SK-N-SH treated with all-trans-retinoic acid at 6 μM for 48 hours (cell line): Measurements from ENCODE around the gene DENND1A.

ENCODE experiments used
- ATAC-seq: fragments of 200-7000 bp; cut with Tn5 transposase; 3 replicates; pipeline ENCODE4 v1.9.1; 2020; ENCODE audit warnings: mild to moderate bottlenecking, moderate library complexity
- ARNTL ChIP-seq: fragments of 450-650 bp; formaldehyde crosslinking; IDR thresholded peaks from 2 replicates; pipeline ENCODE4 v1.5.0; 2020; ENCODE audit warnings: low read depth, mild to moderate bottlenecking, moderate library complexity, borderline replicate concordance
- CREB5 ChIP-seq: fragments of 250-450 bp; sonication (Bioruptor Pico); IDR thresholded peaks from 2 replicates; pipeline ENCODE4 v1.5.1; 2020; ENCODE audit warnings: low read depth, mild to moderate bottlenecking, moderate library complexity
- CSDC2 ChIP-seq: fragments of 250-450 bp; sonication (Bioruptor Pico); IDR thresholded peaks from 2 replicates; pipeline ENCODE4 v1.5.0; 2020; ENCODE audit warnings: mild to moderate bottlenecking, moderate library complexity
- CSRNP3 ChIP-seq: fragments of 250-450 bp; sonication (Bioruptor Pico); IDR thresholded peaks from 2 replicates; pipeline ENCODE4 v1.5.1; 2021; ENCODE audit warnings: mild to moderate bottlenecking, moderate library complexity
- ESRRG ChIP-seq: fragments of 250-450 bp; sonication (Bioruptor Pico); IDR thresholded peaks from 2 replicates; pipeline ENCODE4 v1.6.1; 2021; ENCODE audit warnings: mild to moderate bottlenecking
- OSR1 ChIP-seq: fragments of 250-450 bp; sonication (Bioruptor Pico); IDR thresholded peaks from 2 replicates; pipeline ENCODE4 v1.8.0; 2022; ENCODE audit warnings: moderate library complexity, mild to moderate bottlenecking, inconsistent platforms
- POU6F1 ChIP-seq: fragments of 250-450 bp; sonication (Bioruptor Pico); IDR thresholded peaks from 2 replicates; pipeline ENCODE4 v1.8.0; 2021; ENCODE audit warnings: low read depth, mild to moderate bottlenecking, moderate library complexity, borderline replicate concordance
- PPARA ChIP-seq: fragments of 250-450 bp; sonication (Bioruptor Pico); IDR thresholded peaks from 2 replicates; pipeline ENCODE4 v1.5.0; 2020; ENCODE audit warnings: mild to moderate bottlenecking, borderline replicate concordance
- RARB ChIP-seq: fragments of 250-450 bp; sonication (Bioruptor Pico); IDR thresholded peaks from 2 replicates; pipeline ENCODE4 v1.8.0; 2021; ENCODE audit warnings: mild to moderate bottlenecking, moderate library complexity
- TCF4 ChIP-seq: fragments of 250-450 bp; sonication (Bioruptor Pico); IDR thresholded peaks from 2 replicates; pipeline ENCODE4 v1.8.0; 2021; ENCODE audit warnings: mild to moderate bottlenecking, moderate library complexity, borderline replicate concordance
- ZC3H10 ChIP-seq: fragments of 250-450 bp; sonication (Bioruptor Pico); IDR thresholded peaks from 2 replicates; pipeline ENCODE4 v1.5.1; 2021; ENCODE audit warnings: mild to moderate bottlenecking, moderate library complexity
- ZFP3 ChIP-seq: fragments of 250-450 bp; sonication (Bioruptor Pico); IDR thresholded peaks from 2 replicates; pipeline ENCODE4 v1.5.0; 2020; ENCODE audit warnings: mild to moderate bottlenecking, moderate library complexity
- ZFP30 ChIP-seq: fragments of 450-650 bp; formaldehyde crosslinking; IDR thresholded peaks from 2 replicates; pipeline ENCODE4 v1.5.0; 2022; ENCODE audit warnings: mild to moderate bottlenecking, moderate library complexity
- ZNF565 ChIP-seq: fragments of 450-650 bp; formaldehyde crosslinking; conservative IDR thresholded peaks from 2 replicates; pipeline ENCODE4 v1.5.0; 2020; ENCODE audit warnings: low read depth, mild to moderate bottlenecking, moderate library complexity
- ZNF8 ChIP-seq: fragments of 450-650 bp; formaldehyde crosslinking; IDR thresholded peaks from 2 replicates; pipeline ENCODE4 v1.5.0; 2020; ENCODE audit warnings: mild to moderate bottlenecking, moderate library complexity
- TF ChIP-seq, protein P1 (sequence below): fragments of 250-450 bp; sonication (Bioruptor Pico); IDR thresholded peaks from 2 replicates; pipeline ENCODE4 v1.5.0; 2020; ENCODE audit warnings: mild to moderate bottlenecking, moderate library complexity

Gene DENND1A

GRCh38 chr9:123974471-123974870 lies 44.5 kb upstream of the DENND1A start:
- TF ChIP-seq ZFP30 (CRISPR knock-in tag) (no peak), PPARA (CRISPR knock-in tag) (no peak), ZNF565 (CRISPR knock-in tag) (no peak), TCF4 (CRISPR knock-in tag) (no peak), ZC3H10 (CRISPR knock-in tag) (no peak), CREB5 (CRISPR knock-in tag) (no peak), CSDC2 (no peak)
- ATAC-seq = no peak

- TF ChIP-seq ZNF8 (CRISPR knock-in tag) (no peak), OSR1 (CRISPR knock-in tag) (no peak), ZNF565 (CRISPR knock-in tag) (no peak)
- no peak for ATAC-seq
These were observed 43.8 kb upstream of the DENND1A start for GRCh38 chr9:123973590-123974223.

DNA sequence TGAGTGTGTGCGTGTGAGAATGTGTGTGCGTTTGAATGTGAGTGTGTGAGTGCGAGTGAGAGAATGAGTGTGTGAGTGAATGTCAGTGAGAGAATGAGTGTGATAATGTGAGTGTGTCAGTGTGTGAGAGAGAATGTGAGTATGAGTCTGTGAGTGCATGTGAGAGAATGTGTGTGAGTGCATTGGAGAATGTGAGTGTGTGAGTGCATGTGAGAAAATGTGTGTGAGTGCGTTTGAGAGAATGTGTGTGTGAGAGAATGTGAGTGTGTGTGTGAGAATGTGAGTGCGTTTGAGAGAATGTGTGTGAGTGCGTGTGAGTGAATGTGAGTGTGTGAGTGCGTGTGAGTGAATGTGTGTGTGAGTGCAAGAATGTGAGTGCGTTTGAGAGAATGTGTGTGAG lies 42.7 kb upstream of the DENND1A start:
- ATAC-seq = no peak
- TF ChIP-seq PPARA (CRISPR knock-in tag) (no peak), ESRRG (CRISPR knock-in tag) (no peak), POU6F1 (CRISPR knock-in tag) (no peak), ZNF8 (CRISPR knock-in tag) (no peak), ZC3H10 (CRISPR knock-in tag) (no peak), OSR1 (CRISPR knock-in tag) (no peak)
- TF ChIP-seq, protein P1, sequence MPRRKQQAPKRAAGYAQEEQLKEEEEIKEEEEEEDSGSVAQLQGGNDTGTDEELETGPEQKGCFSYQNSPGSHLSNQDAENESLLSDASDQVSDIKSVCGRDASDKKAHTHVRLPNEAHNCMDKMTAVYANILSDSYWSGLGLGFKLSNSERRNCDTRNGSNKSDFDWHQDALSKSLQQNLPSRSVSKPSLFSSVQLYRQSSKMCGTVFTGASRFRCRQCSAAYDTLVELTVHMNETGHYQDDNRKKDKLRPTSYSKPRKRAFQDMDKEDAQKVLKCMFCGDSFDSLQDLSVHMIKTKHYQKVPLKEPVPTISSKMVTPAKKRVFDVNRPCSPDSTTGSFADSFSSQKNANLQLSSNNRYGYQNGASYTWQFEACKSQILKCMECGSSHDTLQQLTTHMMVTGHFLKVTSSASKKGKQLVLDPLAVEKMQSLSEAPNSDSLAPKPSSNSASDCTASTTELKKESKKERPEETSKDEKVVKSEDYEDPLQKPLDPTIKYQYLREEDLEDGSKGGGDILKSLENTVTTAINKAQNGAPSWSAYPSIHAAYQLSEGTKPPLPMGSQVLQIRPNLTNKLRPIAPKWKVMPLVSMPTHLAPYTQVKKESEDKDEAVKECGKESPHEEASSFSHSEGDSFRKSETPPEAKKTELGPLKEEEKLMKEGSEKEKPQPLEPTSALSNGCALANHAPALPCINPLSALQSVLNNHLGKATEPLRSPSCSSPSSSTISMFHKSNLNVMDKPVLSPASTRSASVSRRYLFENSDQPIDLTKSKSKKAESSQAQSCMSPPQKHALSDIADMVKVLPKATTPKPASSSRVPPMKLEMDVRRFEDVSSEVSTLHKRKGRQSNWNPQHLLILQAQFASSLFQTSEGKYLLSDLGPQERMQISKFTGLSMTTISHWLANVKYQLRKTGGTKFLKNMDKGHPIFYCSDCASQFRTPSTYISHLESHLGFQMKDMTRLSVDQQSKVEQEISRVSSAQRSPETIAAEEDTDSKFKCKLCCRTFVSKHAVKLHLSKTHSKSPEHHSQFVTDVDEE = no peak

DNA sequence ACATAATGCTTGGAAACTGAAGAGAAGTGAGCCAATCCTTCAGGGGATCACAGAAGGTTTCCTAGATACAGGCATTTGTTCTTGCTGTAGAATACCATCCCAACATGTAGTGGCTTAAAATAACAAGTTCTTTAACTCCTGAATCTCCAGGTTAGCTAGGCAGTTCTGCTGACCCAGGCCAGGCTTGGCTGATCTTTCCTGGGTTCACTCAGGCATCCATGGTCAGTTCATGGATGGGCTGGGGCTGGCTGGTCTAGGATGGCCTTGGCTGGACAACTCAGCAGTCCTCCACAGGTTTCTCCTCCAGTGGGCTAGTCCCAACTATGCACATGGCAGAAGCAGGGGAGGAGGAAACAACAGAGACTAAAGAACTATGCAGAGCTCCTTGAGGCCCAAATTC lies 37.4 kb upstream of the DENND1A start:
- ATAC-seq = no peak
- TF ChIP-seq ZNF8 (CRISPR knock-in tag) (no peak), ZFP3 (CRISPR knock-in tag) (no peak), CSRNP3 (no peak), ARNTL (CRISPR knock-in tag) (no peak), RARB (CRISPR knock-in tag) (no peak), ZC3H10 (CRISPR knock-in tag) (no peak), TCF4 (CRISPR knock-in tag) (no peak), ZNF565 (CRISPR knock-in tag) (no peak), CREB5 (CRISPR knock-in tag) (no peak), PPARA (CRISPR knock-in tag) (no peak)
